Measurements from ENCODE around the gene BEST1.
A peak's percentile ranks its signal among the peaks of the same experiment; 100 is the strongest.

Gene BEST1

GRCh38 chr11:61969838-61970662 lies 19.9 kb downstream of the BEST1 start:
- Histone ChIP-seq H3K27me3 (peaks cover 0 to 2% (median 0%) of the 10 kb centered on the region in 11 experiments; a peak in 1 of 22 replicates), H3K4me3 (peak overlapping the region in 5 of 10 experiments; percentile 46 to 98 (median 89); a peak in 9 of 20 replicates), H3K4me2 (peak overlapping the region; percentile 84 to 98 (median 91)), H3K36me3 (peaks cover 10 to 23% (median 19%) of the 10 kb centered on the region in 11 experiments), H3K4me1 (peaks cover 52 to 76% (median 68%) of the 10 kb centered on the region in 10 experiments), H3K9ac (peak overlapping the region; percentile 80 to 100 (median 97); a peak in 21 of 22 replicates), H3K9me3 (replicated peaks in 1 of 11) (peaks cover 0 to 13% (median 0%) of the 10 kb centered on the region in 11 experiments; a peak in 3 of 22 replicates), H3K27ac (peak overlapping the region; percentile 92 to 100 (median 98)), H4K20me1 (peaks cover 22 to 24% (median 23%) of the 10 kb centered on the region in 11 experiments)
- TF ChIP-seq Cebpa-rat (IDR thresholded peaks at IDR 0.05) = peak in 2 of 11 experiments; percentile 65; a peak in 2 of 22 replicates

- peaks cover 66 to 85% (median 78%) of the 10 kb centered on the region in 10 experiments for H3K4me1 ChIP-seq
- H3K9ac ChIP-seq = peak overlapping the region; percentile 79 to 100 (median 95)
These were observed 21.3 kb downstream of the BEST1 start for GRCh38 chr11:61971248-61972111.

GRCh38 chr11:61972112-61972671 lies 22.0 kb downstream of the BEST1 start:
- Histone ChIP-seq H3K36me3 (peaks cover 0 to 2% (median 0%) of the 10 kb centered on the region in 11 experiments; a peak in 5 of 22 replicates), H3K4me1 (peaks cover 74 to 92% (median 83%) of the 10 kb centered on the region in 10 experiments), H3K4me2 (peak overlapping the region; percentile 77 to 98 (median 94))

More at GRCh38 chr11:61971248-61972111, 21.3 kb downstream of the BEST1 start:
- Histone ChIP-seq H4K20me1 (peaks cover 8 to 10% (median 9%) of the 10 kb centered on the region in 11 experiments), H3K27me3 (peaks cover 0 to 3% (median 0%) of the 10 kb centered on the region in 11 experiments; a peak in 1 of 22 replicates), H3K4me2 (peak overlapping the region; percentile 84 to 98 (median 91)), H3K4me3 (peak overlapping the region; percentile 25 to 97 (median 46); a peak in 18 of 20 replicates), H3K36me3 (peaks cover 0 to 9% (median 5%) of the 10 kb centered on the region in 11 experiments; a peak in 17 of 22 replicates), H3K27ac (peak overlapping the region; percentile 92 to 100 (median 98)), H3K9me3 (replicated peaks in 1 of 11) (peaks cover 0 to 4% (median 0%) of the 10 kb centered on the region in 11 experiments; a peak in 2 of 22 replicates)
- no peak for TF ChIP-seq Cebpa-rat (IDR thresholded peaks at IDR 0.05)

GRCh38 chr11:61972672-61973475 lies 22.7 kb downstream of the BEST1 start:
- Histone ChIP-seq H3K27me3 (peaks cover 0 to 3% (median 0%) of the 10 kb centered on the region in 11 experiments; a peak in 2 of 22 replicates), H3K4me3 (peak overlapping the region in 6 of 10 experiments; percentile 18 to 58 (median 37); a peak in 9 of 20 replicates), H3K9ac (peak overlapping the region; percentile 79 to 100 (median 88)), H3K4me1 (peaks cover 80 to 94% (median 88%) of the 10 kb centered on the region in 10 experiments), H4K20me1 (no peaks in the 10 kb centered on the region), H3K27ac (peak overlapping the region; percentile 92 to 100 (median 98)), H3K36me3 (no peaks in the 10 kb centered on the region), H3K4me2 (peak overlapping the region; percentile 77 to 98 (median 94)), H3K9me3 (replicated peaks in 1 of 11) (no peaks in the 10 kb centered on the region)
- peak; percentile 52 to 99 (median 93); a peak in 20 of 22 replicates for TF ChIP-seq Cebpa-rat (IDR thresholded peaks at IDR 0.05)

More at GRCh38 chr11:61972112-61972671, 22.0 kb downstream of the BEST1 start:
- peak overlapping the region in 7 of 10 experiments; percentile 13 to 58 (median 38); a peak in 9 of 20 replicates for H3K4me3 ChIP-seq
- H3K27me3 ChIP-seq = peaks cover 0 to 3% (median 0%) of the 10 kb centered on the region in 11 experiments; a peak in 2 of 22 replicates
- H4K20me1 ChIP-seq = peaks cover under 1 to 2% (median 2%) of the 10 kb centered on the region in 11 experiments; a peak in 15 of 22 replicates
- H3K27ac ChIP-seq = peak overlapping the region; percentile 92 to 100 (median 98)
- peak overlapping the region; percentile 79 to 100 (median 88) for H3K9ac ChIP-seq
- no peaks in the 10 kb centered on the region for H3K9me3 ChIP-seq (replicated peaks in 1 of 11)
- TF ChIP-seq Cebpa-rat (IDR thresholded peaks at IDR 0.05) = no peak

- Histone ChIP-seq H3K27ac (peak overlapping the region; percentile 92 to 100 (median 98)), H3K9me3 (replicated peaks in 1 of 11) (no peaks in the 10 kb centered on the region), H3K27me3 (peaks cover 0 to 3% (median 0%) of the 10 kb centered on the region in 11 experiments; a peak in 2 of 22 replicates), H3K4me1 (peaks cover 73 to 96% (median 88%) of the 10 kb centered on the region in 10 experiments), H3K36me3 (no peaks in the 10 kb centered on the region), H3K9ac (peak overlapping the region; percentile 79 to 100 (median 88)), H3K4me3 (peak overlapping the region in 6 of 10 experiments; percentile 3 to 39 (median 26); a peak in 6 of 20 replicates), H4K20me1 (no peaks in the 10 kb centered on the region), H3K4me2 (peak overlapping the region; percentile 77 to 98 (median 94))
- TF ChIP-seq Cebpa-rat (IDR thresholded peaks at IDR 0.05) = no peak
These were observed 23.5 kb downstream of the BEST1 start for GRCh38 chr11:61973476-61974162.

- peak overlapping the region in 10 of 11 experiments; percentile 17 to 100 (median 98); a peak in 17 of 22 replicates for H3K27ac ChIP-seq
- peak overlapping the region; percentile 68 to 98 (median 94) for H3K4me2 ChIP-seq
- no peak for TF ChIP-seq Cebpa-rat (IDR thresholded peaks at IDR 0.05)
- no peaks in the 10 kb centered on the region for H3K9me3 ChIP-seq (replicated peaks in 1 of 11)
- H4K20me1 ChIP-seq = no peaks in the 10 kb centered on the region
- peaks cover 59 to 93% (median 85%) of the 10 kb centered on the region in 10 experiments for H3K4me1 ChIP-seq
- no peaks in the 10 kb centered on the region for H3K36me3 ChIP-seq
- peak overlapping the region in 7 of 11 experiments; percentile 4 to 100 (median 98); a peak in 8 of 22 replicates for H3K9ac ChIP-seq
- H3K4me3 ChIP-seq = no peak overlapping the region
- H3K27me3 ChIP-seq = peaks cover 0 to 3% (median 0%) of the 10 kb centered on the region in 11 experiments; a peak in 2 of 22 replicates
These were observed 24.8 kb downstream of the BEST1 start for GRCh38 chr11:61974766-61975631.
